Epithelial cell of esophagus (primary cell): Measurements from ENCODE around the gene FRAS1.
A peak's percentile ranks its signal among the peaks of the same experiment; 100 is the strongest.

Experiments
- DNase-seq: peaks from one replicate; pipeline ENCODE4 v3.0.0; 2010; ENCODE audit warnings: low read depth
- H3K4me3 ChIP-seq: 2 replicates; pipeline ENCODE4 v1.5.1; 2011; ENCODE audit warnings: mild to moderate bottlenecking, low read length, control low read depth
- CTCF ChIP-seq: IDR thresholded peaks from 2 replicates; pipeline ENCODE4 v1.5.1; 2011; ENCODE audit warnings: low read depth, mild to moderate bottlenecking, low read length, control low read depth, inconsistent platforms; ENCODE audit not compliant: insufficient read depth; ENCODE audit errors: missing control alignments

Gene FRAS1

GRCh38 chr4:78570117-78570516 lies 513.0 kb downstream of the FRAS1 start:
- H3K4me3 ChIP-seq = no peak overlapping the region
- no peak for TF ChIP-seq CTCF
- DNase-seq = no peak

DNA sequence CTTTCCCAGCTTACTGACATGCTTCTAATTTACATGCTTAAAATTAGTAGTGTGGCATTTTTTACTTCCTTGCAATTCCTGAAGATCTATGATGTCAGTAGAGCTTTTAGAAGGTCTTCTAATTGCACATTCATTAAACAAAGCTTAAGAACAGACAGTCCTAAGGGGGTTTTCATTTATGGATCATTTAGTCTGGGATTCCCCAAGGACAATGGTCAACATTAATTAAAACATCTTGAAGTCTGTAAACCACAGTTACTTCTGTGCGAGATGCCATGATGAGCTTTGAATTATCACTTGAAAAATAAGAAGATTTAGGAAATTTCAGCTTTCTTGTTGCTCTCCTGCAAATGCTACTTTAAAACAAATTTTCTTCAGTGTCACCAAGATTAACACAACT lies 514.7 kb downstream of the FRAS1 start:
- no peak for DNase-seq

GRCh38 chr4:78578674-78579425 lies 521.7 kb downstream of the FRAS1 start:
- no peak for TF ChIP-seq CTCF
- no peak overlapping the region for H3K4me3 ChIP-seq
- no peak for DNase-seq

More for the DNA sequence above, 514.7 kb downstream of the FRAS1 start:
- no peak overlapping the region for H3K4me3 ChIP-seq
- no peak for TF ChIP-seq CTCF

GRCh38 chr4:78581618-78582017 lies 524.5 kb downstream of the FRAS1 start:
- no peak for DNase-seq
- H3K4me3 ChIP-seq = no peak overlapping the region
- TF ChIP-seq CTCF = no peak

DNA sequence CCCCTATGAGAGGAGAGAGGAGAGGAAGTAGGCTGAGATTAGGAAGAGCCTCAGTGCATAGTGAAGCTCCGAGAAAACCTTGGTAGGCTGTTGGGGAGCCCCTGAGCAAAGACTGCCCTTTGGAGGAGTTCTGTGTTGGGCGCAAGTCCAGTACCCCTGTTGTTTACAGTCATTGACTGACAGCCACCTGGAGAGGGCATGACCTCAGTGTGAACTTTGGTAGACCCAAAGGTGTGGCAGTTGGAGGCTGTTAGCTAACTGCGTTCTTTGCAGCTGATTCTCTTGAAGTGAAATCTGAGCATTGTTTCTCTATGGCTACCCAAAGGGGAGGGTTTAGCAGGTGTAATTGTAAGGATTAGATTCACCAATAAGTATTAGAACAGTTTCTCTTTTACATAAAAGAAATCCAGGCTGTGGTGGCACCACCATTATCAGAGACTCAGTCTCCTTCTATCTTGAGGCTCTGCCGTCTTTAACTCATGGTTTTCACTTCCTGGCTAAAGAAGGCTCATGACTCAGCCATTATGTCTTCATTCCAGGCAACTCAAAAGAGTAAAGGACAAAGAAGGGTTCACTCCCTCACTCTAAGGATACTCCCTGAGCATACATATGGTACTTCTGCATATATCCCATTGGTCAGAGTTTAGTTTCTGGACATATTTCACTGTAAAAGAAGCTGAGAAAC lies 527.9 kb downstream of the FRAS1 start:
- peak; percentile 60 for DNase-seq
- TF ChIP-seq CTCF = no peak

GRCh38 chr4:78585633-78586032 lies 528.5 kb downstream of the FRAS1 start:
- TF ChIP-seq CTCF = no peak
- no peak for DNase-seq

More for the DNA sequence above, 527.9 kb downstream of the FRAS1 start:
- no peak overlapping the region for H3K4me3 ChIP-seq

More at GRCh38 chr4:78585633-78586032, 528.5 kb downstream of the FRAS1 start:
- no peak overlapping the region for H3K4me3 ChIP-seq
